Endothelial cell (in vitro differentiated cells): ENCODE data around the gene DDOST. TPM values are rescaled to one million over a fixed set of nuclear protein-coding genes. Genes with fewer than 3 reads are reported as not detected.

Source experiments
- DNase-seq: peaks from one replicate; pipeline ENCODE4 v3.0.0; 2021; ENCODE audit warnings: low spot score
- H3K27ac Mint-ChIP-seq: one replicate; pipeline ENCODE4 v1.8.0; 2021; ENCODE audit warnings: mixed read lengths, inconsistent platforms; ENCODE audit not compliant: unreplicated experiment
- H3K27me3 Mint-ChIP-seq: one replicate; pipeline ENCODE4 v1.8.0; 2021; ENCODE audit warnings: mild to moderate bottlenecking, moderate library complexity, mixed read lengths, inconsistent platforms; ENCODE audit not compliant: unreplicated experiment
- H3K36me3 Mint-ChIP-seq: one replicate; pipeline ENCODE4 v1.8.0; 2021; ENCODE audit warnings: mild to moderate bottlenecking, low read depth, mixed read lengths, inconsistent platforms; ENCODE audit not compliant: unreplicated experiment
- H3K4me1 Mint-ChIP-seq: one replicate; pipeline ENCODE4 v1.8.0; 2021; ENCODE audit warnings: mild to moderate bottlenecking, mixed read lengths, inconsistent platforms; ENCODE audit not compliant: unreplicated experiment
- H3K4me3 Mint-ChIP-seq: one replicate; pipeline ENCODE4 v1.8.0; 2021; ENCODE audit warnings: mild to moderate bottlenecking, mixed read lengths, inconsistent platforms; ENCODE audit not compliant: unreplicated experiment
- H3K9me3 Mint-ChIP-seq: one replicate; pipeline ENCODE4 v1.8.0; 2021; ENCODE audit warnings: mixed read lengths, inconsistent platforms; ENCODE audit not compliant: unreplicated experiment
- total RNA-seq: library from RNA; stranded (reverse); fragmentation: NEBNext Ultra II Directional; extraction: Animal tissue kit (Norgen Biotek cat#: 25700); gene quantifications from one replicate; pipeline ENCODE4 v1.2.1, GENCODE V29; 2021; ENCODE audit not compliant: unreplicated experiment
- TF ChIP-seq, protein P1 (sequence below): fragments of 200-600 bp; sonication (generic); IDR thresholded peaks from one replicate; pipeline ENCODE4 v1.5.0; 2021; ENCODE audit warnings: antibody characterized with exemption; ENCODE audit not compliant: unreplicated experiment

Gene DDOST
- total RNA-seq, 1 donor from 2014 or later: 235 TPM

DNA sequence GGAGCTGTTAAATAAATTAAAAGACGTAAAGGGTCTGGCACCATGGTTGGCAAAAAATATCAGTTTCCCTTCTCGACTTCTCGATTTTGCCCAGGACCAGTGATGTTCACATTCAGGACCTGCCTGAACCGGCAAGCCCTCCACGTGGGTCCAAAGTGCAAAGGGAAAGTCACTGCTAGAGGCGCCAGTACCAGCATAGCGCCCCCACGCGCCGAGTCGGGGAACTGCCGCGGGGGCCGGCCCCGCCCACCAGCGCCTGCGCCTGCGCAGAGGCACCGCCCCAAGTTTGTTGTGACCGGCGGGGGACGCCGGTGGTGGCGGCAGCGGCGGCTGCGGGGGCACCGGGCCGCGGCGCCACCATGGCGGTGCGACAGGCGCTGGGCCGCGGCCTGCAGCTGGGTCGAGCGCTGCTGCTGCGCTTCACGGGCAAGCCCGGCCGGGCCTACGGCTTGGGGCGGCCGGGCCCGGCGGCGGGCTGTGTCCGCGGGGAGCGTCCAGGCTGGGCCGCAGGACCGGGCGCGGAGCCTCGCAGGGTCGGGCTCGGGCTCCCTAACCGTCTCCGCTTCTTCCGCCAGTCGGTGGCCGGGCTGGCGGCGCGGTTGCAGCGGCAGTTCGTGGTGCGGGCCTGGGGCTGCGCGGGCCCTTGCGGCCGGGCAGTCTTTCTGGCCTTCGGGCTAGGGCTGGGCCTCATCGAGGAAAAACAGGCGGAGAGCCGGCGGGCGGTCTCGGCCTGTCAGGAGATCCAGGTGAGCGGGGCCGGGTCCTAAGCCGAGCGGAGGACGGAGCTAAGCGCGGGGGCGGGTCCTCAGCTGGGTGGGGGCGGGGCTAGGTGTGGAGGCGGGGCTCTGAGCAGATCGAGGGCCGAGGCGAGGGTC lies 27.7 kb downstream of the DDOST start, which contains the start of gene PINK1:
TSS of gene PINK1 (plus strand) at position 269 of the 875 bp plus-strand sequence. CDS start at position 360, 91 bp downstream.
- peak within 1 kb of the TSS; percentile 91 for H3K4me3 Mint-ChIP-seq
- peaks cover 2% of the 10 kb centered on the region for H3K4me1 Mint-ChIP-seq
- peaks cover 5% of the 10 kb centered on the region for H3K36me3 Mint-ChIP-seq
- H3K9me3 Mint-ChIP-seq: no peaks in the 10 kb centered on the region
- H3K27me3 Mint-ChIP-seq: no peaks in the 10 kb centered on the region
- peak within 1 kb of the TSS; percentile 52 for H3K27ac Mint-ChIP-seq
- TF ChIP-seq, protein P1, sequence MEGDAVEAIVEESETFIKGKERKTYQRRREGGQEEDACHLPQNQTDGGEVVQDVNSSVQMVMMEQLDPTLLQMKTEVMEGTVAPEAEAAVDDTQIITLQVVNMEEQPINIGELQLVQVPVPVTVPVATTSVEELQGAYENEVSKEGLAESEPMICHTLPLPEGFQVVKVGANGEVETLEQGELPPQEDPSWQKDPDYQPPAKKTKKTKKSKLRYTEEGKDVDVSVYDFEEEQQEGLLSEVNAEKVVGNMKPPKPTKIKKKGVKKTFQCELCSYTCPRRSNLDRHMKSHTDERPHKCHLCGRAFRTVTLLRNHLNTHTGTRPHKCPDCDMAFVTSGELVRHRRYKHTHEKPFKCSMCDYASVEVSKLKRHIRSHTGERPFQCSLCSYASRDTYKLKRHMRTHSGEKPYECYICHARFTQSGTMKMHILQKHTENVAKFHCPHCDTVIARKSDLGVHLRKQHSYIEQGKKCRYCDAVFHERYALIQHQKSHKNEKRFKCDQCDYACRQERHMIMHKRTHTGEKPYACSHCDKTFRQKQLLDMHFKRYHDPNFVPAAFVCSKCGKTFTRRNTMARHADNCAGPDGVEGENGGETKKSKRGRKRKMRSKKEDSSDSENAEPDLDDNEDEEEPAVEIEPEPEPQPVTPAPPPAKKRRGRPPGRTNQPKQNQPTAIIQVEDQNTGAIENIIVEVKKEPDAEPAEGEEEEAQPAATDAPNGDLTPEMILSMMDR: peak; percentile 99
- peak; percentile 96 for DNase-seq

DNA sequence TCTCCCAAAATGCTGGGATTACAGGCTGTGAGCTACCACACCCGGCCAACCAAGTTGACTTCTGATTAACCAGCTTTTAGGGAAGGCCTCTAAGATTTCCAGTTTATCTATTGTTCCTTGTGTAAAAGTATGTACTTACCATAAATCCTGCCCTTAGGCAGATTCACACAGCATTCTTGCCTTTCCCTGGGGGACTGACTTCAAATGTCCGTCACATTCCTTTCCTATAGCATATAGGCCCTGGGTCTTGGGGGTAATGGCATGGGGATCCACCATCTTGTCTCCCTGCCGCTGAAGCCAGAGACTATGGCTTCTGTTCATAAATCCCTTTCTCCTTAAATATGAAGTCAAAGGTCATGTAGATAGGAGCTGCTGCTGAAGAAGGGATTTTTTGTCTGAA lies 28.8 kb downstream of the DDOST start:
- peaks cover 2% of the 10 kb centered on the region for H3K4me1 Mint-ChIP-seq
- no peak for DNase-seq
- peaks cover 5% of the 10 kb centered on the region for H3K36me3 Mint-ChIP-seq
- H3K27ac Mint-ChIP-seq: no peak overlapping the region
- TF ChIP-seq, protein P1: no peak
- peak overlapping the region; percentile 89 for H3K4me3 Mint-ChIP-seq
- no peaks in the 10 kb centered on the region for H3K27me3 Mint-ChIP-seq
- no peaks in the 10 kb centered on the region for H3K9me3 Mint-ChIP-seq

DNA sequence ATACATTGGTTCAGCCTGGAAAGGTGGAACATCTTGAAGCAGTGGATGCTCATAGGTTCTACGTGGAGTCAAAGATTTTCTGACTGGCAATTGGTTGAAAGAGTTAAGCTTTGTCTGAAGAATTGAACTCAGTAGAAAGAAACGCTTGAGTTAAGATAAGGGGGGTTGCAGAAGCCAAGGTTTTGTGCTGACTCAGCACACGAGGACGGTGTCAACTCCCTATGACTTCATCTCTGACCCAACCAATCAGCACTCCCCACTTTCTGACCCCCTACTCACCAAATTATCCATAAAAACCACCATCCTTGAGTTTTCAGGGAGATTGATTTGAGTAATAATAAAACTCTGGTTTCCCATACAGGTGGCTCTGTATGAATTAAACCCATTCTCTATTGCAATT lies 30.4 kb downstream of the DDOST start:
- H3K27me3 Mint-ChIP-seq: peaks cover under 1% of the 10 kb centered on the region
- H3K4me3 Mint-ChIP-seq: no peak overlapping the region
- no peak for DNase-seq
- TF ChIP-seq, protein P1: no peak
- H3K27ac Mint-ChIP-seq: no peak overlapping the region
- H3K4me1 Mint-ChIP-seq: peaks cover 2% of the 10 kb centered on the region
- no peaks in the 10 kb centered on the region for H3K36me3 Mint-ChIP-seq
- no peaks in the 10 kb centered on the region for H3K9me3 Mint-ChIP-seq

DNA sequence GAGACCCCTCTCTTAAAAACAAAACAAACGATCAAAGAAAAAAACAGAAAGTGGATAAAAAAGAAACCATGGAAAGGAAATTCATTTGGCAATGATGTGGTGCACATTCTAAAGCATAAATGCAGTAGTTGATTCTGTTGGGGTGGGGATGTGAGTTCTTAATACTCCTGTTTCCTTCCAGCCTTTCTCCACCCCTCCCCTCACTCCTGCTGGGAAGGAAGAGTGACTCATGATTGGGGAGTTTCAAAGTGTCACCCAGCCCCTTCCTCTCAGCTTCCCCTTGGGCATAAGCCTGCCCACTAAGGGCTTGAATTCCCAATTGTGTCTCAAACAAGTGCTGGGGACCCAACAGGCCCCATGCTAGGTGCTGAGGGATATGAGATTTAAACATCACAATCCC lies 34.6 kb downstream of the DDOST start:
- Mint-ChIP-seq H3K27me3 (peaks cover 2% of the 10 kb centered on the region), H3K4me3 (no peak overlapping the region), H3K4me1 (no peaks in the 10 kb centered on the region), H3K36me3 (no peaks in the 10 kb centered on the region), H3K9me3 (no peaks in the 10 kb centered on the region), H3K27ac (no peak overlapping the region)
- TF ChIP-seq, protein P1: no peak
- no peak for DNase-seq

DNA sequence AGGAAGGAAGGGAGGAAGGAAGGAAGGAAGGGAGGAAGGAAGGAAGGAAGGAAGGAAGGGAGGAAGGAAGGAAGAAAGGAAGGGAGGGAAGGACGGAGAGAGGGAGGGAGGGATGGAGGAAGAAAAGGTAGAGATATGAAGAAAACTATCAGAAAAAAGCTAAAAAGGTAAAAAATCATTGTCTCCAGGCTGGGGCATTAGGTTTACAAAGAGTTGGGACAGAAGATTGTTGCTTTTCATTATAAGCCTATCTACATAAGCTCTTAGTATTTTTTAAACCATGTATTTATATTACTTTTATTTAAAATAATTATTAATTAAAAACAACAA lies 35.1 kb downstream of the DDOST start:
- H3K27ac Mint-ChIP-seq: no peak overlapping the region
- TF ChIP-seq, protein P1: no peak

More for the DNA sequence above, 35.1 kb downstream of the DDOST start:
- Mint-ChIP-seq H3K27me3 (peaks cover 2% of the 10 kb centered on the region), H3K4me3 (no peak overlapping the region), H3K36me3 (no peaks in the 10 kb centered on the region), H3K4me1 (no peaks in the 10 kb centered on the region), H3K9me3 (no peaks in the 10 kb centered on the region)
- DNase-seq: no peak
